Common myeloid progenitor, CD34-positive (primary cell): ENCODE results near the gene WDR18.
A peak's percentile ranks its signal among the peaks of the same experiment; 100 is the strongest.

Experiments
- CTCF ChIA-PET: fragments of 350-600 bp; sonication (Branson Sonifier 250); formaldehyde crosslinking; loops from one replicate; lab custom pipeline; 2021; ENCODE audit warnings: antibody characterized with exemption; lab: Charles Lee
- POLR2A ChIA-PET: fragments of 350-600 bp; sonication (Branson Sonifier 250); formaldehyde crosslinking; loops from one replicate; lab custom pipeline; 2021; ENCODE audit warnings: antibody characterized with exemption; lab: Charles Lee
- DNase-seq, 3 donors: peaks; one replicate each; pipeline versions ENCODE4 v3.0.0 to v3.0.0-alpha.2; 2013
- H3K27ac ChIP-seq, 2 experiments: 1 replicate in 1 of 2; 2 replicates in 1 of 2; pipeline ENCODE4 v1.7.0; 2013; ENCODE audit warnings: inconsistent platforms in 2 of 2, low read length in 2 of 2, mild to moderate bottlenecking in 2 of 2, low read depth in 1 of 2, moderate library complexity in 1 of 2; ENCODE audit not compliant: severe bottlenecking in 2 of 2, insufficient read depth in 1 of 2, poor library complexity in 1 of 2
- H3K27me3 ChIP-seq, 5 experiments: replicated peaks in 2 of 5; 1 replicate in 3 of 5; 2 replicates in 2 of 5; pipeline versions ENCODE4 v1.6.1 to v1.7.0; 2013; ENCODE audit warnings: low read length in 4 of 5, mild to moderate bottlenecking in 2 of 5, moderate library complexity in 2 of 5, inconsistent platforms in 1 of 5; ENCODE audit not compliant: insufficient read depth in 5 of 5, control insufficient read depth in 4 of 5
- H3K36me3 ChIP-seq, 4 experiments: 1 replicate in 2 of 4; 2 replicates in 2 of 4; pipeline versions ENCODE4 v1.6.1 to v1.7.0; 2013; ENCODE audit warnings: low read length in 3 of 4, control low read depth in 1 of 4, mild to moderate bottlenecking in 1 of 4; ENCODE audit not compliant: control insufficient read depth in 4 of 4, insufficient read depth in 4 of 4
- H3K4me1 ChIP-seq, 4 experiments: 1 replicate in 3 of 4; 2 replicates in 1 of 4; pipeline versions ENCODE4 v1.6.1 to v1.7.1; 2013; ENCODE audit warnings: low read length in 3 of 4, mild to moderate bottlenecking in 3 of 4, control low read depth in 1 of 4, inconsistent platforms in 1 of 4, moderate library complexity in 1 of 4; ENCODE audit not compliant: control insufficient read depth in 4 of 4, insufficient read depth in 4 of 4; ENCODE audit errors: control extremely low read depth in 1 of 4
- H3K4me3 ChIP-seq, 7 experiments: 1 replicate in 4 of 7; 2 replicates in 3 of 7; pipeline versions ENCODE4 v1.5.1 to v1.7.0; 2013; ENCODE audit warnings: mild to moderate bottlenecking in 7 of 7, low read length in 6 of 7, moderate library complexity in 6 of 7, inconsistent platforms in 2 of 7, low read depth in 2 of 7, control low read depth in 1 of 7; ENCODE audit not compliant: insufficient read depth in 4 of 7, control insufficient read depth in 1 of 7; ENCODE audit errors: extremely low read depth in 1 of 7
- H3K9me3 ChIP-seq, 5 experiments: 1 replicate in 4 of 5; 2 replicates in 1 of 5; pipeline versions ENCODE4 v1.6.1 to v1.7.1; 2013; ENCODE audit warnings: low read length in 4 of 5, mild to moderate bottlenecking in 2 of 5, inconsistent platforms in 1 of 5, low read depth in 1 of 5, moderate library complexity in 1 of 5; ENCODE audit not compliant: control insufficient read depth in 4 of 5, insufficient read depth in 2 of 5; ENCODE audit errors: control extremely low read depth in 1 of 5
- whole genome bisulfite sequencing: methylation state at CpG from one replicate; pipeline ENCODE4 v1.1.5; 2013; ENCODE audit not compliant: insufficient coverage; 5-methylcytosine and 5-hydroxymethylcytosine counted together

Gene WDR18

DNA sequence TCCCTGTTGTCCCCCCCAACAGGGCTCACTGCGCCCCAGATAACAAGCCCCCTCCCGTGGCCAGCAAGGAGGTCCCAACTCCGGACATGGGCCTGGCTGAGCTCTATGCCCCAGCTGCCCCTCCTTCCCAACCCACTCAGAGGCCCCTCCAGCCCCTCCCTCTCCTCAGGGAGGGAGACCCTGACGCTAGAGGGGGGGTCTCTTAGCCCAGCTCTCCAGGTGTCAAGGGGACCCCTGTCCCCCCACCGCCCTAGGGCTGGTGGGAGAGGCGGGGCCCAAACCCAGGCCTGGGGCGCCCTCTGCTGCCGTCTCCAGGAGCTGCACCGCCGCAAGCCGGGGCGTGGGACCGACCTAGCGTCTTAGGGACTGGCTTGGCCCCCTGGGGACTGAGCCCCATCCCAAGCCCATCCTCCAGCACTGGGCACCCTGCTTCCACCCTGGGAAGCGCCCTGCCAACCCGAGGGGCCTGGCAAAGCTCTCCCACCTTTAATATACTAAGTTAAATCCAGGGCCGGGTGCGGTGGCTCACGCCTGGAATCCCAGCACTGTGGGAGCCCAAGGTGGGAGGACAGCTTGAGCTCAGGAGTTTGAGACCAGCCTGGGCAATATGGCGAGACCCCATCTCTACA, 17.5 kb downstream of the WDR18 start:
- POLR2A ChIA-PET = interaction anchor here (1.3 kb wide), 1 partner anchor 12 kb away, joined by 3 read pairs; no protein-coding TSS in a partner anchor
- Histone ChIP-seq H3K36me3 (no peaks in the 10 kb centered on the region), H3K9me3 (no peaks in the 10 kb centered on the region), H3K27me3 (peaks cover 0 to 61% (median 20%) of the 10 kb centered on the region in 5 experiments), H3K4me1 (peaks cover 0 to 17% (median 13%) of the 10 kb centered on the region in 4 experiments), H3K27ac (no peak overlapping the region), H3K4me3 (peak overlapping the region in 1 of 7 experiments; percentile 31)
- WGBS = 4% methylated on average over 14 of the region's 20 CpGs
- CTCF ChIA-PET = interaction anchor here (0.7 to 1.6 kb wide), 3 partner anchors 28 to 100 kb away, joined by 3 to 4 read pairs (median 3); no protein-coding TSS in a partner anchor
- peak in 2 of 3 donors; percentile 57 to 61 for DNase-seq

DNA sequence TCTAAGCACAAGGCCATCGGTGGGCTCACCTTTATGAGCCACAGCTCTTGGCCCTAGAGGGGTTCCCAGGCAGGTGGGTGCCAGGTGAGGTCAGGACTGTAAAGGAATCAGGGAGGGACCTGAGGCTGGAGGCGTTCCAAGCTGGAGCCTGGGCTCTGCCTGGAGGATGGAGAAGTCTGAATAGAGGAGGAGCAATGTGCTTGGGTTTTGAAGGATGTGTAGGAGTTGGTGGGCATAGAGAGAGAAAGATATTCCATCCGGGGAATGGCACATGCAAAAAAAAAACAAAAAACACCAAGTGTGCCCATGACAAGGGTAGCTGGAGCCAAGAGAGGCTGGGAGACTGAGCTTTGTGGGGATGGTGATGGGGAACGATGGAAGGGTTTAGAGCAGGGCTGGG, 18.5 kb downstream of the WDR18 start:
- peaks cover 0 to 53% (median 16%) of the 10 kb centered on the region in 5 experiments for H3K27me3 ChIP-seq
- DNase-seq = no peak
- H3K4me1 ChIP-seq = peaks cover 0 to 15% (median 12%) of the 10 kb centered on the region in 4 experiments
- WGBS = 84% methylated on average over 4 of the region's 4 CpGs
- CTCF ChIA-PET = interaction anchor here (0.6 to 0.7 kb wide), 2 partner anchors 144 to 219 kb away, joined by 3 read pairs; no protein-coding TSS in a partner anchor
- H3K36me3 ChIP-seq = no peaks in the 10 kb centered on the region
- POLR2A ChIA-PET = no interaction called here
- H3K9me3 ChIP-seq = no peaks in the 10 kb centered on the region
- no peak overlapping the region for H3K4me3 ChIP-seq
- no peak overlapping the region for H3K27ac ChIP-seq

DNA sequence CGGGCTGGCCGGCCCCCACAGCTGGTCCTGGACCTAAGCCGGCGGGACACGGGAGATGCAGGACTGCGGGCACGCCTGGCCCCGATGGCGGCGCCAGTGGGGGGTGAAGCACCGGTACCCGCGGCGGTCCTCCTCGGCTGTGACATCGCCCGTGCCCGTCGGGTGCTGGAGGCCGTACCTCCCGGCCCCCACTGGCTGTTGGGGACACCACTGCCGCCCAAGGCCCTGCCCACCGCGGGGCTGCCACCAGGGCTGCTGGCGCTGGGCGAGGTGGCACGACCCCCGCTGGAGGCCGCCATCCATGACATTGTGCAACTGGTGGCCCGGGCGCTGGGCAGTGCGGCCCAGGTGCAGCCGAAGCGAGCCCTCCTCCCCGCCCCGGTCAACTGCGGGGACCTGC, 19.1 kb downstream of the WDR18 start:
- CTCF ChIA-PET = interaction anchor here (0.6 to 1.1 kb wide), 4 partner anchors 16 to 145 kb away, joined by 3 to 5 read pairs (median 3); no protein-coding TSS in a partner anchor
- 88% methylated on average over 31 of the region's 37 CpGs for WGBS
- H3K4me3 ChIP-seq = no peak overlapping the region
- H3K9me3 ChIP-seq = no peaks in the 10 kb centered on the region
- H3K27me3 ChIP-seq = peaks cover 0 to 46% (median 13%) of the 10 kb centered on the region in 5 experiments
- no peak overlapping the region for H3K27ac ChIP-seq
- no peak for DNase-seq
- H3K4me1 ChIP-seq = peaks cover 0 to 15% (median 12%) of the 10 kb centered on the region in 4 experiments
- POLR2A ChIA-PET = no interaction called here
- H3K36me3 ChIP-seq = peaks cover 0 to under 1% (median under 1%) of the 10 kb centered on the region in 4 experiments

DNA sequence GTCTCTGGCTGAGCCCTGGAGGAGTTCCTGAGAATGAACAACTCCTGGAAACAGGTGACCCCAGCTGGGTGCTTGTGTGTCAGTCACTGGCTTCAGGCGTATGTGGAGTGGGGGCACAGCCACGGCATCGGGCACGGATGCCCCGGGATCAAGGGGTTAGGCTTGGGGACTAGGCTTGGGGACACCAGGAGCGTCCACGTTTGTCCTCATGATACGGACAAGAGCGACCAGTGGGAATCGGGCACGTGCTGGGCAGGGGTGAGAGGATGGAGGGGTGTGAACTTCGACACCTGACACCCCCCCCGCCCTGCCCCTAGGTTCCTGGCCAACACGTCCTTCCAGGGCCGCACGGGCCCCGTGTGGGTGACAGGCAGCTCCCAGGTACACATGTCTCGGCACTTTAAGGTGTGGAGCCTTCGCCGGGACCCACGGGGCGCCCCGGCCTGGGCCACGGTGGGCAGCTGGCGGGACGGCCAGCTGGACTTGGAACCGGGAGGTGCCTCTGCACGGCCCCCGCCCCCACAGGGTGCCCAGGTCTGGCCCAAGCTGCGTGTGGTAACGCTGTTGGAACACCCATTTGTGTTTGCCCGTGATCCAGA, 20.2 kb downstream of the WDR18 start:
- POLR2A ChIA-PET = no interaction called here
- Histone ChIP-seq H3K27me3 (peaks cover 0 to 36% (median 7%) of the 10 kb centered on the region in 5 experiments), H3K4me1 (peaks cover 0 to 15% (median 12%) of the 10 kb centered on the region in 4 experiments), H3K27ac (no peak overlapping the region), H3K9me3 (no peaks in the 10 kb centered on the region), H3K4me3 (no peak overlapping the region), H3K36me3 (peaks cover 0 to 11% (median 4%) of the 10 kb centered on the region in 4 experiments)
- WGBS = 79% methylated on average over 32 of the region's 32 CpGs
- CTCF ChIA-PET = interaction anchor here (0.7 to 1.7 kb wide), 4 partner anchors 11 to 109 kb away, joined by 3 to 6 read pairs (median 4); no protein-coding TSS in a partner anchor
- no peak for DNase-seq

DNA sequence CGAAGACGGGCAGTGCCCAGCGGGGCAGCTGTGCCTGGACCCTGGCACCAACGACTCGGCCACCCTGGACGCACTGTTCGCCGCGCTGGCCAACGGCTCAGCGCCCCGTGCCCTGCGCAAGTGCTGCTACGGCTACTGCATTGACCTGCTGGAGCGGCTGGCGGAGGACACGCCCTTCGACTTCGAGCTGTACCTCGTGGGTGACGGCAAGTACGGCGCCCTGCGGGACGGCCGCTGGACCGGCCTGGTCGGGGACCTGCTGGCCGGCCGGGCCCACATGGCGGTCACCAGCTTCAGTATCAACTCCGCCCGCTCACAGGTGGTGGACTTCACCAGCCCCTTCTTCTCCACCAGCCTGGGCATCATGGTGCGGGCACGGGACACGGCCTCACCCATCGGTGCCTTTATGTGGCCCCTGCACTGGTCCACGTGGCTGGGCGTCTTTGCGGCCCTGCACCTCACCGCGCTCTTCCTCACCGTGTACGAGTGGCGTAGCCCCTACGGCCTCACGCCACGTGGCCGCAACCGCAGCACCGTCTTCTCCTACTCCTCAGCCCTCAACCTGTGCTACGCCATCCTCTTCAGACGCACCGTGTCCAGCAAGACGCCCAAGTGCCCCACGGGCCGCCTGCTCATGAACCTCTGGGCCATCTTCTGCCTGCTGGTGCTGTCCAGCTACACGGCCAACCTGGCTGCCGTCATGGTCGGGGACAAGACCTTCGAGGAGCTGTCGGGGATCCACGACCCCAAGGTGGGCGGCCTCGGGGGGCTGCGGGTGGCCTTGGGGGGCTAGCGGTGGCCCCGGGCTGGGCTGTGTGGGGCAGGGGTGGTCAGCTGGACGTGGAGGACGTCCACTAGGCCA, 20.9 kb downstream of the WDR18 start:
- peaks cover 0 to 31% (median 4%) of the 10 kb centered on the region in 5 experiments for H3K27me3 ChIP-seq
- WGBS = 97% methylated on average over 60 of the region's 70 CpGs
- POLR2A ChIA-PET = no interaction called here
- CTCF ChIA-PET = interaction anchor here (0.9 to 1.7 kb wide), 5 partner anchors 10 to 179 kb away, joined by 3 to 7 read pairs (median 4); no protein-coding TSS in a partner anchor
- H3K27ac ChIP-seq = no peak overlapping the region
- no peak for DNase-seq
- H3K9me3 ChIP-seq = no peaks in the 10 kb centered on the region
- H3K36me3 ChIP-seq = peaks cover 0 to 16% (median 8%) of the 10 kb centered on the region in 4 experiments
- H3K4me1 ChIP-seq = peaks cover 0 to 15% (median 12%) of the 10 kb centered on the region in 4 experiments
- H3K4me3 ChIP-seq = no peak overlapping the region

DNA sequence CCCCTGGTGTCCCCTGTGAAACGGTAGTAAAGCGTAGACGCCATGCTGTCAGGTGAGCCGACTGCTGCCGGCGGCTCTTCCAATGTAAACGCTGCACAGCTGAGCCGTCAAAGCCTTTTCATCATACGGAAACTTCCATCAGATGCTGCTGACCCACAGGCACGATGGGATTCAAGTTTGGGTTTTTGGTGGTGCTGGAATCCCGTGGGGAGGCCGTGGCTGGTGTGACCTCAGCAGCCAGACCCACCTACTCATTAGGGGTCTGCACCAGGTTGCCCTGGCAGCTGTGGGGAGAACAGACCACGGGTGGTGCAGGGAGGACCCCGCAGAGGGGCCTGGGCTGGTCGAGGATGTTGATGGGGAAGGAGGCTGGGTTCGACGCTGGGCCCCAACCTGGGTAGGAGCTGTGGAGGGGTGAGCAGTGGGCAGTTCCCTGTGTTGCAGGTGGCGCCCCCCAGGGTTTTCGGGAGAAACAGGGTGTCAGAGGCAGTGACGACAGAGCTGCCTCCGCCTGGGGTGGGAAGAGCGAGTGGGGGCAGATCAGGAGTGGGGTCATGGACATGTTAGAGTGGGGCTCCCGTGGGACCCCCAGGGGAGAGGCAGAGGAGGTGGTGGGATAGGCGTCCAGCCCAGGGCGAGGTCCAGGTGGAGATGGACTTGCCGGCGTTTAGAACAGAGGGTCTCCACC, 22.7 kb downstream of the WDR18 start:
- Histone ChIP-seq H3K36me3 (peaks cover 2 to 33% (median 21%) of the 10 kb centered on the region in 4 experiments), H3K27ac (no peak overlapping the region), H3K27me3 (peaks cover 0 to 18% (median 0%) of the 10 kb centered on the region in 5 experiments), H3K4me3 (no peak overlapping the region), H3K9me3 (no peaks in the 10 kb centered on the region), H3K4me1 (no peaks in the 10 kb centered on the region)
- ChIA-PET CTCF (interaction anchor here (0.6 to 1.4 kb wide), 3 partner anchors 25 to 143 kb away, joined by 3 to 4 read pairs (median 3); no protein-coding TSS in a partner anchor), POLR2A (no interaction called here)
- 92% methylated on average over 22 of the region's 27 CpGs for WGBS
- no peak for DNase-seq
